Measurements from ENCODE around the gene FNBP1. TPM values are rescaled to one million over a fixed set of nuclear protein-coding genes. Genes with fewer than 3 reads are reported as not detected.

The FNBP1 gene
- total RNA-seq, 1 experiment from 2014 or later = 43.6 TPM

DNA sequence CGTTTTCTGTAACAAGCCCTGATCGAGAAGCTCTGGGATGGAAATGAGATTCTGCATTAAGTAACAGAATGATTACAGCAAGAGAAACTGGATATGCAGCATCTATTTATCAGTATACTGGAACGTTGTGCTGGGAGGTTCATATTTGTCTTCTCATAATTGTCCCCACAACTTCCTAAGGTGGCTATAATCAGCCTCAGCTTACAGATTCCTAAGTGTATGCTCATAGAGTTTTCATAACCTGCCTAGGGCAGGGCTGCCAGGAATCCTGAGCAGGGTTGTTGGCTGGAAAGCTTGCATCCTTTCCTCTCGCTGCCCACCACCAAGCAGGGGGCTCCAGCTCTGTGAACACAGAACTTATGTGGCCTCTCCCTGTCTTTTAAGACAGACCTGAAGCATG lies 70.2 kb downstream of the FNBP1 start:
- Mint-ChIP-seq H3K27me3 (ENCODE audit: low read depth) (no peaks in the 10 kb centered on the region), H3K4me3 (no peak overlapping the region), H3K36me3 (peaks cover 9% of the 10 kb centered on the region; the same call in 1 of the 2 replicates), H3K9me3 (no peaks in the 10 kb centered on the region), H3K4me1 (no peaks in the 10 kb centered on the region), H3K27ac (peak overlapping the region; percentile 15; the same call in 1 of the 2 replicates)
- no peak for TF ChIP-seq NFATC4 (CRISPR knock-in tag; IDR thresholded peaks at IDR 0.05)
- TF ChIP-seq EMX1 (CRISPR knock-in tag; IDR thresholded peaks at IDR 0.05) = no peak
- TF ChIP-seq NR1H2 (CRISPR knock-in tag; IDR thresholded peaks at IDR 0.05) = no peak
- TF ChIP-seq RORB (CRISPR knock-in tag; IDR thresholded peaks at IDR 0.05) = no peak
- TF ChIP-seq, protein P1, sequence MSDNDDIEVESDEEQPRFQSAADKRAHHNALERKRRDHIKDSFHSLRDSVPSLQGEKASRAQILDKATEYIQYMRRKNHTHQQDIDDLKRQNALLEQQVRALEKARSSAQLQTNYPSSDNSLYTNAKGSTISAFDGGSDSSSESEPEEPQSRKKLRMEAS (CRISPR knock-in tag; IDR thresholded peaks at IDR 0.05) = no peak
- TF ChIP-seq NFE2L1 (CRISPR knock-in tag; IDR thresholded peaks at IDR 0.05) = no peak
- TF ChIP-seq MYBL2 (CRISPR knock-in tag; IDR thresholded peaks at IDR 0.05) = no peak
- TF ChIP-seq, protein P2, sequence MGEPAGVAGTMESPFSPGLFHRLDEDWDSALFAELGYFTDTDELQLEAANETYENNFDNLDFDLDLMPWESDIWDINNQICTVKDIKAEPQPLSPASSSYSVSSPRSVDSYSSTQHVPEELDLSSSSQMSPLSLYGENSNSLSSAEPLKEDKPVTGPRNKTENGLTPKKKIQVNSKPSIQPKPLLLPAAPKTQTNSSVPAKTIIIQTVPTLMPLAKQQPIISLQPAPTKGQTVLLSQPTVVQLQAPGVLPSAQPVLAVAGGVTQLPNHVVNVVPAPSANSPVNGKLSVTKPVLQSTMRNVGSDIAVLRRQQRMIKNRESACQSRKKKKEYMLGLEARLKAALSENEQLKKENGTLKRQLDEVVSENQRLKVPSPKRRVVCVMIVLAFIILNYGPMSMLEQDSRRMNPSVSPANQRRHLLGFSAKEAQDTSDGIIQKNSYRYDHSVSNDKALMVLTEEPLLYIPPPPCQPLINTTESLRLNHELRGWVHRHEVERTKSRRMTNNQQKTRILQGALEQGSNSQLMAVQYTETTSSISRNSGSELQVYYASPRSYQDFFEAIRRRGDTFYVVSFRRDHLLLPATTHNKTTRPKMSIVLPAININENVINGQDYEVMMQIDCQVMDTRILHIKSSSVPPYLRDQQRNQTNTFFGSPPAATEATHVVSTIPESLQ (CRISPR knock-in tag; IDR thresholded peaks at IDR 0.05) = no peak
- TF ChIP-seq, protein P3, sequence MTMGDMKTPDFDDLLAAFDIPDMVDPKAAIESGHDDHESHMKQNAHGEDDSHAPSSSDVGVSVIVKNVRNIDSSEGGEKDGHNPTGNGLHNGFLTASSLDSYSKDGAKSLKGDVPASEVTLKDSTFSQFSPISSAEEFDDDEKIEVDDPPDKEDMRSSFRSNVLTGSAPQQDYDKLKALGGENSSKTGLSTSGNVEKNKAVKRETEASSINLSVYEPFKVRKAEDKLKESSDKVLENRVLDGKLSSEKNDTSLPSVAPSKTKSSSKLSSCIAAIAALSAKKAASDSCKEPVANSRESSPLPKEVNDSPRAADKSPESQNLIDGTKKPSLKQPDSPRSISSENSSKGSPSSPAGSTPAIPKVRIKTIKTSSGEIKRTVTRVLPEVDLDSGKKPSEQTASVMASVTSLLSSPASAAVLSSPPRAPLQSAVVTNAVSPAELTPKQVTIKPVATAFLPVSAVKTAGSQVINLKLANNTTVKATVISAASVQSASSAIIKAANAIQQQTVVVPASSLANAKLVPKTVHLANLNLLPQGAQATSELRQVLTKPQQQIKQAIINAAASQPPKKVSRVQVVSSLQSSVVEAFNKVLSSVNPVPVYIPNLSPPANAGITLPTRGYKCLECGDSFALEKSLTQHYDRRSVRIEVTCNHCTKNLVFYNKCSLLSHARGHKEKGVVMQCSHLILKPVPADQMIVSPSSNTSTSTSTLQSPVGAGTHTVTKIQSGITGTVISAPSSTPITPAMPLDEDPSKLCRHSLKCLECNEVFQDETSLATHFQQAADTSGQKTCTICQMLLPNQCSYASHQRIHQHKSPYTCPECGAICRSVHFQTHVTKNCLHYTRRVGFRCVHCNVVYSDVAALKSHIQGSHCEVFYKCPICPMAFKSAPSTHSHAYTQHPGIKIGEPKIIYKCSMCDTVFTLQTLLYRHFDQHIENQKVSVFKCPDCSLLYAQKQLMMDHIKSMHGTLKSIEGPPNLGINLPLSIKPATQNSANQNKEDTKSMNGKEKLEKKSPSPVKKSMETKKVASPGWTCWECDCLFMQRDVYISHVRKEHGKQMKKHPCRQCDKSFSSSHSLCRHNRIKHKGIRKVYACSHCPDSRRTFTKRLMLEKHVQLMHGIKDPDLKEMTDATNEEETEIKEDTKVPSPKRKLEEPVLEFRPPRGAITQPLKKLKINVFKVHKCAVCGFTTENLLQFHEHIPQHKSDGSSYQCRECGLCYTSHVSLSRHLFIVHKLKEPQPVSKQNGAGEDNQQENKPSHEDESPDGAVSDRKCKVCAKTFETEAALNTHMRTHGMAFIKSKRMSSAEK (CRISPR knock-in tag; IDR thresholded peaks at IDR 0.05; ENCODE audit: borderline replicate concordance) = no peak
- ATAC-seq (no peak), DNase-seq (ENCODE audit: low spot score) (no peak)
- ChIA-PET CTCF (no interaction called here), POLR2A (no interaction called here)

DNA sequence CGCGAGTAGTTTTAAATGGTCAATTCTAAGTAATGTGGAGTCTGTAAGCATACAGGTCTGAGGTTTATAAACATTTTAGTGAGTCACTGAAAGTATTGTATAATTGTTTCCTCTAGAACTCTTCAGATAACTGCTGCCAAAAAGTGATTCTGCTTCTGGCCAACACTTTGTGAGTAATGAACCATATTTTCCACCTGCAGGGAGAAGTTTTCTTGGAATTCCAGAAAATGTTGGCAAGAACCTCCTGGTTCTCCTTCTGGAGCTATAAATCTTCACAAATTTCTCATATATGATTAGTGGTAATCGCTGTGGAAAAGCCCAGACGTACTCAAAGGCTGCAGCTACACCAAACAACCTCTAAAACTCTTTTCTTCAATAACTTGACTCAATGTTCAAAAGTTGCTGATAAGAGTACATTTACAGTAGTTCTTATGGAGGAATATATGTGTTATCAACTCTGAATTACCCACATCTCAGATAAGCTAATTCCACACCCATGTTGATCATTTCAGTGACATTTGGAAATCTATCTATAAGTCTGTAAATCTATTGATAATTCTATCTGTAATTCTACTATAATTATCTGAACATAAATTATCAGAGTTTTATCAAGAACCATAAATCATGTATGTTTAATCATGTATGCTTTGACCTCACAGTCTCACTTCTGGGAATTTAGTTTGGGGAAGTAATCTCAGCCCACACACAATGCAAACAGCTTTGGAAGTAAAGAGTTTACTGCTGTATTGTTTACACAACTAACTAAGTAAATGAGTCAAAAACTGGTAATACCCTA lies 74.1 kb downstream of the FNBP1 start:
- ChIA-PET POLR2A (interaction anchor here (0.6 kb wide), 1 partner anchor 84 kb away, joined by 3 read pairs; no protein-coding TSS in a partner anchor), CTCF (no interaction called here)
- no peak for DNase-seq (ENCODE audit: low spot score)
- H3K27me3 Mint-ChIP-seq (ENCODE audit: low read depth) = no peaks in the 10 kb centered on the region
- peaks cover 29% of the 10 kb centered on the region for H3K4me1 Mint-ChIP-seq
- peaks cover 5% of the 10 kb centered on the region; the same call in 1 of the 2 replicates for H3K36me3 Mint-ChIP-seq
- H3K9me3 Mint-ChIP-seq = no peaks in the 10 kb centered on the region
- TF ChIP-seq, protein P4, sequence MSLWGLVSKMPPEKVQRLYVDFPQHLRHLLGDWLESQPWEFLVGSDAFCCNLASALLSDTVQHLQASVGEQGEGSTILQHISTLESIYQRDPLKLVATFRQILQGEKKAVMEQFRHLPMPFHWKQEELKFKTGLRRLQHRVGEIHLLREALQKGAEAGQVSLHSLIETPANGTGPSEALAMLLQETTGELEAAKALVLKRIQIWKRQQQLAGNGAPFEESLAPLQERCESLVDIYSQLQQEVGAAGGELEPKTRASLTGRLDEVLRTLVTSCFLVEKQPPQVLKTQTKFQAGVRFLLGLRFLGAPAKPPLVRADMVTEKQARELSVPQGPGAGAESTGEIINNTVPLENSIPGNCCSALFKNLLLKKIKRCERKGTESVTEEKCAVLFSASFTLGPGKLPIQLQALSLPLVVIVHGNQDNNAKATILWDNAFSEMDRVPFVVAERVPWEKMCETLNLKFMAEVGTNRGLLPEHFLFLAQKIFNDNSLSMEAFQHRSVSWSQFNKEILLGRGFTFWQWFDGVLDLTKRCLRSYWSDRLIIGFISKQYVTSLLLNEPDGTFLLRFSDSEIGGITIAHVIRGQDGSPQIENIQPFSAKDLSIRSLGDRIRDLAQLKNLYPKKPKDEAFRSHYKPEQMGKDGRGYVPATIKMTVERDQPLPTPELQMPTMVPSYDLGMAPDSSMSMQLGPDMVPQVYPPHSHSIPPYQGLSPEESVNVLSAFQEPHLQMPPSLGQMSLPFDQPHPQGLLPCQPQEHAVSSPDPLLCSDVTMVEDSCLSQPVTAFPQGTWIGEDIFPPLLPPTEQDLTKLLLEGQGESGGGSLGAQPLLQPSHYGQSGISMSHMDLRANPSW (CRISPR knock-in tag; conservative IDR thresholded peaks at IDR 0.05; ENCODE audit: low read depth) = no peak
- H3K4me3 Mint-ChIP-seq = no peak overlapping the region
- no peak for ATAC-seq
- H3K27ac Mint-ChIP-seq = peak overlapping the region; percentile 3; the same call in 1 of the 2 replicates
